Mesothelial cell of epicardium (in vitro differentiated cells): Measurements from ENCODE around the gene SYT9. TPM values are rescaled to one million over a fixed set of nuclear protein-coding genes. Genes with fewer than 3 reads are reported as not detected.

ENCODE experiments used
- DNase-seq, 2 experiments: peaks; one replicate each; pipeline ENCODE4 v3.0.0; 2021; ENCODE audit warnings: low spot score in 2 of 2; ENCODE audit not compliant: unreplicated experiment in 2 of 2
- H3K27ac Mint-ChIP-seq: 2 replicates; pipeline ENCODE4 v1.8.0; 2021; ENCODE audit warnings: mixed read lengths
- H3K27me3 Mint-ChIP-seq: 2 replicates; pipeline ENCODE4 v1.8.0; 2021; ENCODE audit warnings: low read depth, mixed read lengths
- H3K36me3 Mint-ChIP-seq: 2 replicates; pipeline ENCODE4 v1.8.0; 2021; ENCODE audit warnings: mixed read lengths
- H3K4me1 Mint-ChIP-seq: 2 replicates; pipeline ENCODE4 v1.8.0; 2021; ENCODE audit warnings: mixed read lengths
- H3K4me3 Mint-ChIP-seq: 2 replicates; pipeline ENCODE4 v1.8.0; 2021; ENCODE audit warnings: mild to moderate bottlenecking, moderate library complexity, mixed read lengths
- H3K9me3 Mint-ChIP-seq: 2 replicates; pipeline ENCODE4 v1.8.0; 2021; ENCODE audit warnings: mixed read lengths
- CTCF ChIP-seq: fragments of 200-600 bp; sonication (generic); IDR thresholded peaks from one replicate; pipeline ENCODE4 v1.5.0; 2021; ENCODE audit warnings: antibody characterized with exemption; ENCODE audit not compliant: unreplicated experiment
- total RNA-seq: library from RNA; stranded (reverse); gene quantifications from 3 replicates; pipeline ENCODE4 v1.2.1, GENCODE V29; 2021

SYT9 gene
- total RNA-seq, 1 donor from 2014 or later, result 3.7 TPM

GRCh38 chr11:7494086-7494745 lies 242.5 kb downstream of the SYT9 start:
- TF ChIP-seq CTCF, result no peak
- H3K4me1 Mint-ChIP-seq, result peaks cover 14% of the 10 kb centered on the region
- no peak overlapping the region for H3K4me3 Mint-ChIP-seq
- H3K27ac Mint-ChIP-seq, result no peak overlapping the region
- no peak for DNase-seq
- no peaks in the 10 kb centered on the region for H3K9me3 Mint-ChIP-seq
- peaks cover 13% of the 10 kb centered on the region for H3K36me3 Mint-ChIP-seq
- H3K27me3 Mint-ChIP-seq, result no peaks in the 10 kb centered on the region

- no peaks in the 10 kb centered on the region for H3K9me3 Mint-ChIP-seq
- H3K27ac Mint-ChIP-seq, result no peak overlapping the region
- H3K36me3 Mint-ChIP-seq, result peaks cover 9% of the 10 kb centered on the region
- H3K27me3 Mint-ChIP-seq, result no peaks in the 10 kb centered on the region
- H3K4me1 Mint-ChIP-seq, result peaks cover 16% of the 10 kb centered on the region
- H3K4me3 Mint-ChIP-seq, result no peak overlapping the region
- no peak for DNase-seq
- no peak for TF ChIP-seq CTCF
These were observed 244.3 kb downstream of the SYT9 start for GRCh38 chr11:7495882-7496551.

GRCh38 chr11:7498193-7498592 lies 246.5 kb downstream of the SYT9 start:
- no peak for DNase-seq
- TF ChIP-seq CTCF, result no peak
- Mint-ChIP-seq H3K27me3 (no peaks in the 10 kb centered on the region), H3K4me1 (peaks cover 14% of the 10 kb centered on the region), H3K9me3 (no peaks in the 10 kb centered on the region), H3K36me3 (peaks cover 9% of the 10 kb centered on the region), H3K4me3 (no peak overlapping the region), H3K27ac (no peak overlapping the region)

GRCh38 chr11:7499081-7499480 lies 247.4 kb downstream of the SYT9 start:
- no peak for DNase-seq
- Mint-ChIP-seq H3K36me3 (peaks cover 5% of the 10 kb centered on the region), H3K9me3 (no peaks in the 10 kb centered on the region), H3K4me3 (no peak overlapping the region), H3K4me1 (peaks cover 10% of the 10 kb centered on the region), H3K27me3 (no peaks in the 10 kb centered on the region), H3K27ac (no peak overlapping the region)
- no peak for TF ChIP-seq CTCF

- Mint-ChIP-seq H3K4me3 (no peak overlapping the region), H3K27me3 (no peaks in the 10 kb centered on the region), H3K4me1 (peaks cover 10% of the 10 kb centered on the region), H3K27ac (no peak overlapping the region), H3K9me3 (no peaks in the 10 kb centered on the region), H3K36me3 (peaks cover 8% of the 10 kb centered on the region)
- DNase-seq, result no peak
- TF ChIP-seq CTCF, result no peak
These were observed 248.5 kb downstream of the SYT9 start for GRCh38 chr11:7500251-7500650.
